Activated CD4-positive, alpha-beta memory T cell treated with anti-CD3 and anti-CD28 coated beads, Interleukin-2, amount 10 ng/mL, durations not matched to agents 7 days and 5 days (primary cell): Measurements from ENCODE around the gene ERV3-1. TPM values are rescaled to one million over a fixed set of nuclear protein-coding genes. Genes with fewer than 3 reads are reported as not detected.
"Not testable (repeated sequence)": the region's sequence is repeated elsewhere in the genome, so short reads cannot be mapped to it uniquely, and the experiment has no call there.

Experiments used
- CTCF ChIA-PET: fragments of 350-600 bp; sonication (Branson Sonifier 250); formaldehyde crosslinking; loops from one replicate; lab custom pipeline; 2021; ENCODE audit warnings: antibody characterized with exemption, inconsistent platforms; lab: Charles Lee
- POLR2A ChIA-PET: fragments of 350-600 bp; sonication (Branson Sonifier 250); formaldehyde crosslinking; loops from one replicate; lab custom pipeline; 2021; ENCODE audit warnings: antibody characterized with exemption; lab: Charles Lee
- DNase-seq: peaks from one replicate; pipeline ENCODE4 v3.0.0-alpha.2; 2020
- H3K27ac Mint-ChIP-seq: one replicate; pipeline ENCODE4 v1.8.0; 2021; ENCODE audit warnings: mild to moderate bottlenecking, mixed read lengths
- H3K27me3 Mint-ChIP-seq: one replicate; pipeline ENCODE4 v1.8.0; 2021; ENCODE audit warnings: mixed read lengths
- H3K36me3 Mint-ChIP-seq: one replicate; pipeline ENCODE4 v1.8.0; 2021; ENCODE audit warnings: low read depth, mixed read lengths
- H3K4me1 Mint-ChIP-seq: one replicate; pipeline ENCODE4 v1.8.0; 2021; ENCODE audit warnings: mixed read lengths
- H3K4me3 Mint-ChIP-seq: one replicate; pipeline ENCODE4 v1.8.0; 2021; ENCODE audit warnings: mild to moderate bottlenecking, mixed read lengths
- H3K9me3 Mint-ChIP-seq: one replicate; pipeline ENCODE4 v1.8.0; 2021; ENCODE audit warnings: mixed read lengths
- total RNA-seq, 2 experiments: library from RNA; stranded (reverse); gene quantifications; one replicate each; pipeline ENCODE4 v1.2.3, GENCODE V29; 2021

ERV3-1 gene
- total RNA-seq, 2 experiments from 2014 or later: 9.6 to 14.4 TPM

GRCh38 chr7:64997164-64997908, 9.2 kb downstream of the ERV3-1 start:
- Mint-ChIP-seq H3K9me3 (peaks cover 57% of the 10 kb centered on the region), H3K4me3 (no peak overlapping the region), H3K36me3 (peaks cover 56% of the 10 kb centered on the region), H3K4me1 (peaks cover 1% of the 10 kb centered on the region), H3K27me3 (no peaks in the 10 kb centered on the region), H3K27ac (no peak overlapping the region)
- POLR2A ChIA-PET: interaction anchor here (1.1 kb wide), 1 partner anchor 9 kb away, joined by 4 read pairs; the partner anchor contains the start of gene ERV3-1
- DNase-seq: no peak
- CTCF ChIA-PET: no interaction called here

- peaks cover 1% of the 10 kb centered on the region for H3K4me1 Mint-ChIP-seq
- no peak overlapping the region for H3K27ac Mint-ChIP-seq
- H3K27me3 Mint-ChIP-seq: no peaks in the 10 kb centered on the region
- POLR2A ChIA-PET: no interaction called here
- CTCF ChIA-PET: no interaction called here
- H3K4me3 Mint-ChIP-seq: no peak overlapping the region
- H3K36me3 Mint-ChIP-seq: peaks cover 48% of the 10 kb centered on the region
- H3K9me3 Mint-ChIP-seq: peaks cover 60% of the 10 kb centered on the region
- no peak for DNase-seq
Measured at GRCh38 chr7:64996305-64996704, 10.2 kb downstream of the ERV3-1 start.

GRCh38 chr7:64993901-64994300, 12.6 kb downstream of the ERV3-1 start:
- Mint-ChIP-seq H3K9me3 (peaks cover 61% of the 10 kb centered on the region), H3K4me3 (no peak overlapping the region), H3K27me3 (no peaks in the 10 kb centered on the region), H3K36me3 (peaks cover 32% of the 10 kb centered on the region), H3K4me1 (no peaks in the 10 kb centered on the region), H3K27ac (no peak overlapping the region)
- CTCF ChIA-PET: interaction anchor here (0.5 to 1.6 kb wide), 2 partner anchors 10 to 13 kb away, joined by 4 to 5 read pairs; partner anchors contain the start of gene ERV3-1
- DNase-seq: no peak
- POLR2A ChIA-PET: no interaction called here

GRCh38 chr7:64992971-64993370, 13.5 kb downstream of the ERV3-1 start:
- no peak for DNase-seq
- POLR2A ChIA-PET: interaction anchor here (1.0 kb wide), 1 partner anchor 14 kb away, joined by 3 read pairs; the partner anchor contains the start of gene ERV3-1
- H3K36me3 Mint-ChIP-seq: peaks cover 31% of the 10 kb centered on the region
- CTCF ChIA-PET: interaction anchor here (1.6 kb wide), 1 partner anchor 14 kb away, joined by 5 read pairs; the partner anchor contains the start of gene ERV3-1
- peaks cover 62% of the 10 kb centered on the region for H3K9me3 Mint-ChIP-seq
- H3K27ac Mint-ChIP-seq: no peak overlapping the region
- H3K4me3 Mint-ChIP-seq: no peak overlapping the region
- H3K4me1 Mint-ChIP-seq: no peaks in the 10 kb centered on the region
- H3K27me3 Mint-ChIP-seq: no peaks in the 10 kb centered on the region

GRCh38 chr7:64990936-64991335, 15.6 kb downstream of the ERV3-1 start, which contains the start of gene ZNF117:
Gene ZNF117 (minus strand): TSS chr7:64991036.
- ChIA-PET CTCF (no interaction called here), POLR2A (no interaction called here)
- Mint-ChIP-seq H3K9me3 (peaks cover 65% of the 10 kb centered on the region), H3K4me1 (no peaks in the 10 kb centered on the region), H3K27me3 (no peaks in the 10 kb centered on the region), H3K27ac (no peak within 1 kb of the TSS), H3K36me3 (peaks cover 28% of the 10 kb centered on the region), H3K4me3 (no peak within 1 kb of the TSS)
- no peak for DNase-seq

GRCh38 chr7:64990216-64990615, 16.3 kb downstream of the ERV3-1 start:
- Mint-ChIP-seq H3K36me3 (peaks cover 28% of the 10 kb centered on the region), H3K27ac (no peak overlapping the region), H3K27me3 (no peaks in the 10 kb centered on the region), H3K4me3 (no peak overlapping the region), H3K9me3 (peaks cover 68% of the 10 kb centered on the region), H3K4me1 (no peaks in the 10 kb centered on the region)
- CTCF ChIA-PET: no interaction called here
- DNase-seq: no peak
- POLR2A ChIA-PET: no interaction called here

GRCh38 chr7:64978497-64979203, 27.8 kb downstream of the ERV3-1 start:
- no peak overlapping the region for H3K27ac Mint-ChIP-seq
- H3K4me3 Mint-ChIP-seq: no peak overlapping the region
- peaks cover 62% of the 10 kb centered on the region for H3K9me3 Mint-ChIP-seq
- H3K36me3 Mint-ChIP-seq: peaks cover 43% of the 10 kb centered on the region
- POLR2A ChIA-PET: no interaction called here
- CTCF ChIA-PET: no interaction called here
- H3K27me3 Mint-ChIP-seq: no peaks in the 10 kb centered on the region
- no peak for DNase-seq
- H3K4me1 Mint-ChIP-seq: no peaks in the 10 kb centered on the region

- DNase-seq: no peak
- ChIA-PET CTCF (no interaction called here), POLR2A (no interaction called here)
- Mint-ChIP-seq H3K36me3 (no peaks in the 10 kb centered on the region), H3K4me3 (no peak overlapping the region), H3K27ac (no peak overlapping the region), H3K27me3 (no peaks in the 10 kb centered on the region), H3K4me1 (no peaks in the 10 kb centered on the region), H3K9me3 (peaks cover 21% of the 10 kb centered on the region)
Measured at GRCh38 chr7:64965594-64965993, 40.9 kb downstream of the ERV3-1 start.

GRCh38 chr7:64959072-64959747, 47.3 kb downstream of the ERV3-1 start:
- H3K27me3 Mint-ChIP-seq: no peaks in the 10 kb centered on the region
- H3K27ac Mint-ChIP-seq: no peak overlapping the region
- H3K36me3 Mint-ChIP-seq: no peaks in the 10 kb centered on the region
- no peak for DNase-seq
- CTCF ChIA-PET: no interaction called here
- H3K4me3 Mint-ChIP-seq: no peak overlapping the region
- peaks cover 17% of the 10 kb centered on the region for H3K9me3 Mint-ChIP-seq
- H3K4me1 Mint-ChIP-seq: no peaks in the 10 kb centered on the region
- POLR2A ChIA-PET: interaction anchor here (1.6 kb wide), 1 partner anchor 48 kb away, joined by 3 read pairs; the partner anchor contains the start of gene ERV3-1

- H3K4me3 Mint-ChIP-seq: no peak overlapping the region
- POLR2A ChIA-PET: interaction anchor here (1.6 kb wide), 1 partner anchor 356 kb away, joined by 3 read pairs; no protein-coding TSS in a partner anchor
- peaks cover 2% of the 10 kb centered on the region for H3K36me3 Mint-ChIP-seq
- H3K9me3 Mint-ChIP-seq: no peaks in the 10 kb centered on the region
- peaks cover 29% of the 10 kb centered on the region for H3K27me3 Mint-ChIP-seq
- no peak overlapping the region for H3K27ac Mint-ChIP-seq
- H3K4me1 Mint-ChIP-seq: peaks cover 1% of the 10 kb centered on the region
- CTCF ChIA-PET: interaction anchor here (0.6 to 3.4 kb wide), 3 partner anchors 130 to 670 kb away, joined by 3 to 30 read pairs (median 3); no protein-coding TSS in a partner anchor
- no peak for DNase-seq
Measured at GRCh38 chr7:64951250-64951848, 55.1 kb downstream of the ERV3-1 start.

GRCh38 chr7:64950673-64951072, 55.8 kb downstream of the ERV3-1 start:
- DNase-seq, H3K27ac Mint-ChIP-seq, H3K36me3 Mint-ChIP-seq, H3K4me3 Mint-ChIP-seq, H3K4me1 Mint-ChIP-seq, H3K9me3 Mint-ChIP-seq: not testable (repeated sequence)
- ChIA-PET CTCF (interaction anchor here (0.6 to 3.4 kb wide), 2 partner anchors 357 to 670 kb away, joined by 3 to 30 read pairs; no protein-coding TSS in a partner anchor), POLR2A (interaction anchor here (1.6 kb wide), 1 partner anchor 357 kb away, joined by 3 read pairs; no protein-coding TSS in a partner anchor)
- H3K27me3 Mint-ChIP-seq: peaks cover 35% of the 10 kb centered on the region

- H3K4me1 Mint-ChIP-seq, H3K27ac Mint-ChIP-seq, H3K36me3 Mint-ChIP-seq, DNase-seq, H3K9me3 Mint-ChIP-seq, POLR2A ChIA-PET, H3K4me3 Mint-ChIP-seq: not testable (repeated sequence)
- CTCF ChIA-PET: interaction anchor here (0.7 kb wide), 1 partner anchor 358 kb away, joined by 3 read pairs; no protein-coding TSS in a partner anchor
- peaks cover 36% of the 10 kb centered on the region for H3K27me3 Mint-ChIP-seq
Measured at GRCh38 chr7:64948774-64949173, 57.7 kb downstream of the ERV3-1 start.
